Stimulated activated CD4-positive, alpha-beta T cell treated with anti-CD3 and anti-CD28 coated beads, Interleukin-15, amount 100 ng/mL, for 48 hours (primary cell): ENCODE results near the gene CCDC69.

Experiments
- DNase-seq, 2 donors: peaks; one replicate each; pipeline ENCODE4 v3.0.0-alpha.2; 2020; ENCODE audit warnings: low read depth in 2 of 2

The CCDC69 gene

GRCh38 chr5:151142933-151143332 is 81.0 kb downstream of the CCDC69 start:
- no peak for DNase-seq

- DNase-seq = peak in 1 of 2 donors; percentile 21
These were observed 82.4 kb downstream of the CCDC69 start for GRCh38 chr5:151141535-151141934.

- no peak for DNase-seq
These were observed 83.0 kb downstream of the CCDC69 start for GRCh38 chr5:151140686-151141459.

- no peak for DNase-seq
These were observed 84.2 kb downstream of the CCDC69 start for GRCh38 chr5:151139646-151140045.

GRCh38 chr5:151139015-151139414 is 84.9 kb downstream of the CCDC69 start:
- no peak for DNase-seq

- no peak for DNase-seq
These were observed 85.8 kb downstream of the CCDC69 start for GRCh38 chr5:151138114-151138513.

- DNase-seq = no peak
These were observed 86.6 kb downstream of the CCDC69 start for GRCh38 chr5:151137067-151137825.

- no peak for DNase-seq
These were observed 89.7 kb downstream of the CCDC69 start for GRCh38 chr5:151134228-151134627.

GRCh38 chr5:151132963-151133362 is 90.9 kb downstream of the CCDC69 start:
- DNase-seq = no peak
